HG02973 (cell line): ENCODE measurements around the gene ANKRD53.
A peak's percentile ranks its signal among the peaks of the same experiment; 100 is the strongest.

Source experiments
- ATAC-seq: cut with Tn5 transposase; IDR thresholded peaks from one replicate; pipeline ENCODE4 v1.9.1; 2021; ENCODE audit warnings: moderate library complexity; ENCODE audit not compliant: unreplicated experiment

The ANKRD53 gene

DNA sequence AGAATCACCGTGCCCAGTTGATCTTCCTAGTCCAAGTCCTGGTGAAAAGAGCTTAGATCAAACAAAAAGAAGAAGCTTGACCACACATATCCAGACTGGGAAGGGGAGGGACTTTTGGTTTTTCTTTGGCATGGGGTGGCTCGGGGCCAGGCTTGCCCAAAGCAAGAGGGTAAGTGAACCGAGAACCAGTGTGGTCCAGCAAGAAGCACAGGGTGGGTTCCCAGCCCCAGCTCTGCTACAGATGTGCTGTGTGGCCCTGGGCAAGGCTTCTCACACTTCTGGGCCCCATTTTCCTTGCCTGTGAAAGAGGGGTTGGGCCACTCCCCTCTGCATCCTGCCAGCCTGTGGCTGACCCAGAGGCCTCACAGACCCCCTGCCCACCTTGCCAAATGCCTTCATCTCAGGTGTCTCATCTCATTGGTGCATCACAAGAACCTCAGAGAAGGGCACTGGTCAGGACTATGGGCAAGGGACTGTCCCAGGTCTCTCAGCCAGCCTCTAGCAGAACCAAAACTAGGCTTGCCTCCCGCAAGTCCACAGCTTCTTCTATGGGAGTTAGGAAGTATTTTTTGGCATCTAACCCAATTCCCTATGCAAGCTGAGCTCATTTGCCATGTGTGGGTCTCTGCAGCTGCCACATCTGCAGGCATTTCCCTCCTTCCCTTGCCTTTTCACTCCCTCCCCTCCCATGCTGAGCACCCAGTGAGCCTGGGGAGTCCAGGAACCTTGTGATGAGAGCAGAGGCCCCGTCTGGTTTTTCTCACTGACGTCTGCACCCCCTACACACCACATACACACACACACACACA lies 35.8 kb upstream of the ANKRD53 start:
- ATAC-seq, result no peak

- ATAC-seq, result no peak
Observed at GRCh38 chr2:70943205-70943871, 35.1 kb upstream of the ANKRD53 start.

- ATAC-seq, result no peak
Observed at GRCh38 chr2:70944111-70944690, 34.2 kb upstream of the ANKRD53 start.

DNA sequence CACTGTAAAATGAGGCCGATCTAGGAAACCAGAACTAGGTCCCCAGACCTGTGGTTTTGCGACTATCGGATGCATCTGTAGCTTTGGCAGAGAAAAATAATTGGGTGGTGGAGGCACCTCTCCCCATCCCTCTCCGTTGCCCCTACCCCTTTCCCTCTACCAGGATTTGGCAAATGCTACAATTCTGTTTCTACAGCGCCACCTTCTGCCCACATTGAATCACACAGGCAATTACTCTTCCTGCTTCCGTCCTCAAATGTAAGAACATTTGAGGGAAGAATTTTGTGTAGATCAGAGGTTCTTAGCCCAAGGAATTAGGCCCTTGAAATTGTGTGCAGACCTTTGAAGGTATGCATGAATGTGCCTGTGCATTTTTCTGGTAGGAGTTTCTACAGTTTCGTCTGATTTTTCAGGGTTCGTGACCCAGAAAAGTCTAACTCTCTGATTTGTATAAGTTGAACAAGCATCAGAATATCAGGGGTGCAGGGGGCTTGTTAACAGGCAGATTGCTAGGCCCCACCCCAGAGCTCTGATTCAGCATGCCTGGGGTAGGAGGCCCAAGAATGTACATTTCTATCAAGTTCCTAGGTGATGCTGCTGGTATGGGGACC lies 31.5 kb upstream of the ANKRD53 start:
- ATAC-seq, result no peak

DNA sequence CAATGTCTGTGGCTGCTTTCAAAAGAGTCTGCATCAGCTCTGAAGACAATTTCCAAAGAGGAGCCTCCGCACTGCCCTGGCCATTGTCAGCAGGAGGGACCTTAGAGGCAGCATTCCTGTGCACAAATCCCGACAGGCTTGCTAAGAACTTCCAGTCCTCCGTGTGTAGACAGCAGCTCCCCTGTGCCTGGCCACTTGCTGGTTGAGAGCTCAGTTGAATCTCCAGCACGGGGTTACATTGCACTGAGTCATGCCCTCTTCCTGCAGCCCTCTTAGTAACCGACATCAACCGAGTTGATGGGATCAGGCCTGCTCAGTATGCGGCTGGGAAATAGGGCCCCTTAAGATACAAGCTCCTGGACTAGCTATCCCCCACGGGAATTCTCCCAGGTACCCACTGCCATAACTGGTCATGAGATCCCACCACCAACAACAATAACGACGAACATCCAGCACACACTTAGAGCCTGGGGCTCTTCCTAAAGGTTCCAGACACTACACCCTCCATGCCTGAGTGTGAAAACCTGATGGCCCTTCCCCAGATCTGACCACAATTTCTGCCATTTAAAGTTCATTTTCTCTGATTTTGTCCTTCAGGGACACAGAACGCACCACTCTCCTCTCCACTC lies 30.8 kb upstream of the ANKRD53 start:
- no peak for ATAC-seq

- ATAC-seq, result peak; percentile 80
Observed at GRCh38 chr2:70948337-70949003, 30.0 kb upstream of the ANKRD53 start.

DNA sequence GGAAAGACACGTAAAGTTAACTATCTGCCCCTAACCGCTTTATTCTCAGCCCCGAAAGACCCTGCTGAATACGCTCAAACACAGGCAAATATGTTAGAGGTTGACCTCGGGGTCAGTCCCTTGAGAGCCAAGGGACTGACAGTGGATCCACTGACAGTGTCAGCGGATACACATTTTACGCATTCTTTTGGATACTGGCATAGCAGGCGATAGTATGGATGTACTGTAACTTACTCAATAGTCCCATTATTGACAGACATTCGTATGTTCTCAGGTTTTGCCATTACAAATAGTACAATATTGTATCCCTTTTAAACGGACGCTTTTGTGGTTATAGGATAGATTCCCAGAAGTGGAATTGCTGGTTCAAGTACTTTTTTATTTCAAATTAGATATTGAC lies 29.3 kb upstream of the ANKRD53 start:
- ATAC-seq, result no peak

- ATAC-seq, result no peak
Observed at GRCh38 chr2:70954886-70955285, 23.5 kb upstream of the ANKRD53 start.

DNA sequence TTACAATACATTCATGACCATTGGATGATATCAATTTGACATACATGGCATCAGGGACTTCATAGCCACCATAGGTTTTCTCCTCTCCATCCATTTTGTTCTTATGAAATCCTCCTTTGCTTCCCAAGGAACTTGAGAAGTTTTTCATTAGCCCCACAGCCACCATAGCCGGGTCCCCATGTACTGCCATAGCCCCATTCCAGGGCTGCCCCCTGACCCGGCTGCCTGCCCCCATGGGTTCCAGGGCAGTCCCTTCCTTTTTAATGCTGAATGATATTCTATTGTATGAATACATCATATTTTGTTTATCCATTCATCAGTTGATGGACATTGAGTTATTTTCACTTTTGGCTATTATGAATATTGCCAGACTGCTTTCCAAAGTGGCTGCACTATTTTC lies 22.3 kb upstream of the ANKRD53 start:
- no peak for ATAC-seq

DNA sequence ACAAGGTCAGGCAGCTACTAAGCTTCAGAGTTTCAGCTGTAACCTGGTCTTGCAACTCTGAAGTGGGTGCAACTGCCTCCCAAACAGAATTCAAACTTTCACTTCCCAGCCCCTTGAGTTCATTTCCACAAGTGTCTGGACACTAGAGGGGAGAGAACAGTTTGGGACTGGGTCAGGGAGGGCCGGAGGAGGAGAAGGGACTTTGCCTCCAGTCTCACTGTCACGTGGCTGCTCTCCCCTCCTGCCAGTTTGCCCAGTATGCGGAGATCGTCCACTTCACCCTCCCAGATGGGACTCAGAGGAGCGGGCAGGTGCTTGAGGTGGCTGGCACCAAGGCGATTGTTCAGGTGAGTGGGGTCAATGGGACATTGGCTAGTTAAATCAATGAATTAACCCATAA lies 20.6 kb upstream of the ANKRD53 start:
- no peak for ATAC-seq

DNA sequence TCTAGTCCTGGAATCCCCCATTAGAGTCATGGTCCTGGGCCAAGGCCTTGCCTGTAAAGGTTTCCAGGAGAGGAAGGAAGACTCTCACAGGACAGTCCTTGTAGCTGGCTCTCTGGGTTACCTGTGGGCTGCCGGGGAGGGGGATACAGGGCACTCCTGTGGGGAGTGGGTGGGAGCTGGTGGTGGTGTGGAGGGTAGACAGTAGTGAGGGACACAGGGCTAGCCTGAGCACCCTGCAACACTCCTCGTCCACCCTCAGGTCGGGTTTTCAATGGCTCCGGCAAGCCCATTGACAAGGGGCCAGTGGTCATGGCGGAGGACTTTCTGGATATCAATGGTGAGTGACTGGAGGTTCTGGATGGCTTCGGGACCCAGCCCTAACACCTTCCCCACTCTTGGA lies 19.7 kb upstream of the ANKRD53 start:
- no peak for ATAC-seq

DNA sequence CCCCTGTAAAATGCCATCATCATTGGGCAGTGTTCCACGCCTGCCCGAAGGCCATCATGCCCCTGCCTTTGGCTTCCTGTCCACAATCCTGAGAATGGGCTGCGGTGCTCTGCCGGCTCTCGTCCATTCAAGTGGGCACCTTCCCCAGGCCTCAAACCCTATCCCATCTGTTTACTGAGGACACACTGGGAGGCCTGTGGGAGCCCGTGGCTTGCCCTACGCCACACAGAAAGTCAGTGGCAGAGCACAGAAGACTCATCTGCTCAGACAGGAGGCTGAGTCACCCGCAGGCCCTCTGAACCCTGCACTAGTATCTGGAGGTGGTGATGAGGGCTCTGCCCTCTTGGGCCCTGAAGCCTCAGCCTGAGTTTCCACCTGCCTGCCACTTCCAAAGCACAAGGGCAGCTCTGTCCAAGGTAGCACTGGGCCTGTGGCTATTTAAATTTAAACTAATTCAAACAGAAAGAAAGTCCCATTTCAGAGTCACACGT lies 19.1 kb upstream of the ANKRD53 start:
- no peak for ATAC-seq

GRCh38 chr2:70959851-70960832 lies 18.3 kb upstream of the ANKRD53 start:
- no peak for ATAC-seq

- ATAC-seq, result no peak
Observed at GRCh38 chr2:70960833-70961647, 17.4 kb upstream of the ANKRD53 start.

GRCh38 chr2:70961648-70961994 lies 16.8 kb upstream of the ANKRD53 start:
- ATAC-seq, result no peak

GRCh38 chr2:70962211-70962884 lies 16.1 kb upstream of the ANKRD53 start:
- ATAC-seq, result no peak

DNA sequence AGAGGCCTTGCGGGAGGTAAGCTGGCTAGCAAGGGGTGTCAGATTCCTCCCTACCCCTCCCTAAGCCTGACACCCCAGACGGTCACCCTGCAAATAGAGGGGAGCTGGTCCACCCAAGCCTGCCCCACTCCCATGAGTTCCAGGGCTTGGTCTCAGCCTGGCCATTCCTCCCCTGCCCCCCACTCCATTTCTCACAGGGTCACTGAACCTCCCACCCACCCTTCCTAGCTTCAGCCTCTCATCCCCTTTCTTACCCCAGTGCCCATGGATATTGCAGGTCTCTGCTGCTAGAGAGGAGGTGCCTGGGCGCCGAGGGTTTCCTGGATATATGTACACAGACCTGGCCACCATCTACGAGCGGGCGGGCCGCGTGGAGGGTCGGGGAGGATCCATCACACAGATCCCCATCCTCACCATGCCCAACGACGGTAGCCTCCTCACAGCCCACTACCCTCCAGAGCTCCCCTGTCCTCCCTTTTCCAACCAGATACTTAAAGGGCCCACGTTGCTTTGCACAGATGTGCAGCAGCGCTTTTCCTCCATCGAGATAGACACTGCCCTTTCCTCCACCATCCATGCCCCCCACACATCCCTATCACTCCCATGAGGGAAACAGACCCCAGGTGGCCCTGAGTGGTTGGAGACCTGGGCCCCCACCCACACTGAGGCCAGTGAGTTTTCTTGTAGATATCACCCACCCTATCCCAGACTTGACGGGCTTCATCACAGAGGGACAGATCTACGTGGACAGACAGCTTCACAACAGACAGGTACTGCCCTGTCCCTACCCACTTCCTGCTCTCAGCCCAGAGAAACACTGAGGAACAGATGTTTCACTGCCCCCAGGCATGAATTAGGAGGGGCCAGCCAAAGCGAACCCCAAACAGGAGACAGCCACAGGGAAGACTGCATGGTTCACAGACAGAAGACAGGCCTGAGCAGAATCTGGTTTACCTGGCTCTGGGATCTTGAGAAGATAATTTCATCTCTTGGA lies 15.2 kb upstream of the ANKRD53 start:
- ATAC-seq, result no peak
